ENCODE measurements around the gene CTNNBL1.
"Not testable (repeated sequence)": the region's sequence is repeated elsewhere in the genome, so short reads cannot be mapped to it uniquely, and the experiment has no call there.

Gene CTNNBL1

DNA sequence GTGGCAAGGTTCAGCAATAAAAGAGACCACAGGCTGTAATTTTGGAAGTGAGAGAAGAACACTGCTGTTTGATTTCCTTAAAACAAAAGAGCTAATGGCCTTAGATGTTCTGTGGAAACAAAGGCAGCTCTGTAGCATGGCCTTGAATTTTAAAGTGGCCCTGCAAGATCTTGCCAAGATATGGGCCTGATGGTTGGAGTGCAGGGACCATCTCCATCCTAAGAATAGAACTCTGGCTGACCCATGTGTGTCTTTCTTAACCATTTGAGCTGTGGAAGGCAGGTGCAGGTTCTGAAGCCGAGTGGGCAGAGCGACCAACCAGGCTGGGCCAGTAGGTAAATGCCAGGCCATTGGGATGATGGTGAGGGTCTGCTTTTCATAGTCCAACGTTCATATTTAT is 135.3 kb downstream of the CTNNBL1 start:
- no peak for DNase-seq

DNA sequence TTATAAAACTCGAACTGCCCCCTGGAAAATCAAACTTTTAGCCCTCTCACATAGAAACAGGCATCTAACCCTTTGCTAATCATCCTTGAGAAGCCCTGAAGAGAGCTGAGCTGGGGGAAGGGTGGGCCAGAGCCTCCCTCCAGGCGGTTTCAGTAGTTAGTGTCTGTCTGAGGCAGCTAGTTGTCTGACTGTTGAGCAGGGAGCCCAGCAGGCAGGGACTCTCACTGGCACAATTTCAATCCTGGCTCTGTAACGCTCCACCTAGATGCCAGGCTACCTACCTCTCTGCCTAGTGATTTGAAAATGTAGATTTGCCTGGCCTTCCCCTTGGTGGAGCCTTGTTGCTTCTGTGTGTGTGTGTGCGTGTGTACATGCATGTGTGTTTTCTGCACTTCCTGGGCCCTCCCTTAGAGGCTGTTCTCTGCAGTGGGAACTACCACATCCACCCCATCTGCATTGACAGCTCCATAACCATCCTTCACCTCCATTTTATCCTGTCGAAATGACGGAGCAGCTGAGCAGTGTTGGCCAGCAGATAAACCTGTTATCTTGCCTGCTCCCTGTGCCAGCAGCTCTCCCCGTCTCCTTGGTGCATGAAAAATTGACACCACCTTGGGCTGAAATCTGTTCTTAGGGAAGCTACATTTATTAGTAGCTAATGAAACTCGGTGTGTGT is 139.5 kb downstream of the CTNNBL1 start:
- no peak for DNase-seq

DNA sequence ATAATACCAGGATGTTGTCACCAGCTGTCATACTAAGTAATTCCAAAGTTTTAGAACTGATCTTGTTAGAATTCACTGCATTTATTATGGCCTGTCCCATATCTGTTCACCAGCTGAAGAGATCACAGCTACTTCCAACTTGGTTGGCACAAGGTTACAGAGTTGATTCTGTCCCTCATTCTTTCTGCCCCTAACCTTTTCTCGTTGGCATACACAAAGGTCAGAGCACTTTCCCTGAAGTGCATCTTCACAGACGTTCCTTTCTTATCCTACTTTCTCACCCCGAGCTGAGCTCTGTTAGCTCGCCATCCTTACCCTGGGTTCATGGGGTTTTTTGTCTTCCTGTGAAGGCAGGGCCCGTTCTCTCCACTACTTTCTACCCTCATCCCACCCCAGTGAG is 143.1 kb downstream of the CTNNBL1 start:
- no peak for DNase-seq

DNA sequence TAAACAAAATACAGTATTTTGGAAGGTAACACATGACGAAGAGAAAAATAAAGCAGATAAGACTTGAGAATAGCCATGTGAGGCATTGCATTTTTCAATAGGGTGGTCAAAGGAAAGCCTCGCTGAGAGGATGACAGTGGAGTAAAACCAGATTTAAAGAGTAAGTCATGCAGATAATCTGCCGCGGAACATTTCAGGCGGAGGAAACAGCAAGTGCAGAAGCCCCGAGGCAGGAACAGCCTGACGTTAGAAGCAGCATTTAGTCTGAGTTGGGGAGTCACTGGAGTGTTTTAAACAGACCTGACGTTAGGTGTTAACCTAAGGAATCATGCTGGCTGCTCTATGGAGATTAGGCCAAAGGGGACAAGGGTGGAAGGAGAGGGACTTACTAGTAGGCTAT is 144.1 kb downstream of the CTNNBL1 start:
- DNase-seq = no peak

DNA sequence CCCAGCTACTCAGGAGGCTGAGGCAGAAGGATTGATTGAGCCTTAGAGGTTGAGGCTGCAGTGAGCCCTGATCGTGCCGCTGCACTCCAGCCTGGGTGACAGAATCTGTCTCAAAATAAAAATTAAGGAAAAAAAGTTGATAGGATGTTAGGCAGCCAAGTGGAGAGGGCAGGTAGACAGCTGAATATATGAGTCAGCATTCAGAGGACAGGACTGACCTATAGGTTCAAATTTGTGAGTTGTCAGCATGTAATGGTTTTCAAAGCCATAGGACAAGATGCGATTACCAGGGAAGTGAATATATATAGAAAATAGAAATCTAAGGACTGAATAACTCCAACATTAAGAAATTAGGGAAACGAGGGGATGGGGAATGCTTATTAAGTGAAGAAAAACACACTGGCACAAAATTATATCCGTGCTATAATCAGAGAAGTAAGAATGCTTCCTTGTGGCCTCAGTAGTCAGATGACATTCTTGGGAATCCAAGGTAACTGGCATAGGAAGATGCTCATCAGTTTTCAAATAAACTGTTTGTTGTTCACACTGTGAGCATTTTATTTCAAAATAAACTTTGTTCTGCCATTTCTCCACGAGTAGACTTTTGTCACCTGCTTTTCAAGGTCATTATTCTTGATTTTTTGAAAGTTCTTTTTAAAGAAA is 145.1 kb downstream of the CTNNBL1 start:
- DNase-seq = no peak

GRCh38 chr20:37839432-37839827 is 145.6 kb downstream of the CTNNBL1 start:
- no peak for DNase-seq

DNA sequence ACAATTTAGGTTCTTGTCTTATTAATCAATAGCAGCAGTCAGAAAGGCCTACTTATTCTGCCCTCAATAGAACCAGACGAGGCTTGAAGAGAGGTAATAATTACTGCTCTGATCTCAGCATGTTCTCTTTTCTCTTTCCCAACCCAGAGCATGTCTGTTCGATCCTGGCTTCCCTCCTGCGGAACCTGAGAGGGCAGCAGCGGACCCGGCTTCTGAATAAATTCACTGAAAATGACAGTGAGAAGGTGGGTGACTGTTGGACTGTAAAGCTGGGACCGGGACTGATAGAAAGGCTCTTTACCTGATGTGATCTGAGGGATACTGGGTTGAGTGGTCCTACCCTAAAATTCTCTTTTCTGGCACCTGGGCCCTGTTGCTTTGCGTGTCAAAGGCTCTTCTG is 146.1 kb downstream of the CTNNBL1 start:
- no peak for DNase-seq

GRCh38 chr20:37841389-37841788 is 147.6 kb downstream of the CTNNBL1 start:
- no peak for DNase-seq

- DNase-seq = no peak
These were observed 148.1 kb downstream of the CTNNBL1 start for GRCh38 chr20:37841971-37842370.

- DNase-seq = no peak
These were observed 151.4 kb downstream of the CTNNBL1 start for GRCh38 chr20:37845241-37845681.

GRCh38 chr20:37845878-37846277 is 152.0 kb downstream of the CTNNBL1 start:
- DNase-seq = no peak

- no peak for DNase-seq
These were observed 152.7 kb downstream of the CTNNBL1 start for GRCh38 chr20:37846573-37846972.

- no peak for DNase-seq
These were observed 154.9 kb downstream of the CTNNBL1 start for GRCh38 chr20:37848706-37849105.

DNA sequence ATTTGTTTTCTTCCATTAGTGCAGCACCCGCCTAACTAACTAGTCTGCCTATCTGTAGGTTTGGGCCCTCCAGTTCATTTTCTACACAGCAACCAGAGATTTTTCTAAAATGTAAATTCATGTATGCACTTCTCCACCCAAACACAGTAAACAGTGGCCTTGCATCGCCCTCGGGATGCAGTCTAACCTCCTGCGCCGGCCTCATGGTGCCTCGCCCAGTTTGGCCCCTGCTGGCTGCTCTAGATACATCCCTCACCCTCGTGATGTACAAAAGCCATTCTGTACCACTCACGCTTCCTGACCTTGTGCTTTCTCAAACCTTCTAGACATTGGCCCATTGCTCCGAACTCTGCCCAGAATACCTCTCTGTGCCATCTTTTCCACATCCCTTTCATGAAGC is 155.3 kb downstream of the CTNNBL1 start:
- no peak for DNase-seq

DNA sequence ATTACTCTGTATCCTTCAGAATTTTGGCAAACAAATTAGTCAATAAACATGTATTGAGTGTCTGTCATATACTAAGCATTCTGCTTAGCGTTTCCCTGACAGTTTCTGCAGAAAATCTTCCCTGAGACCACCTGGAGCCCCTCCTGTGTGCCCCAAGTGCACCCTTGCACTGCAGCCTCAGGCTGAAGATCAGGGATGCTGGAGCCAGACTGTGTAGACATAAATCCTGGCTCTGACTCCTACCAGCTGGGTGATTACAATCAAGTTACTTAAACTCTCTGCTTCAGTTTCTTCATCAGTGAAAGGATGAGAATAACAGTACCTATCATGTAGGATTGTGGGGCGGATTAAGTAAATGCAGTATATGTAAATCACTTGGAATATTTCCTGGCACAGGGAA is 155.7 kb downstream of the CTNNBL1 start:
- no peak for DNase-seq

DNA sequence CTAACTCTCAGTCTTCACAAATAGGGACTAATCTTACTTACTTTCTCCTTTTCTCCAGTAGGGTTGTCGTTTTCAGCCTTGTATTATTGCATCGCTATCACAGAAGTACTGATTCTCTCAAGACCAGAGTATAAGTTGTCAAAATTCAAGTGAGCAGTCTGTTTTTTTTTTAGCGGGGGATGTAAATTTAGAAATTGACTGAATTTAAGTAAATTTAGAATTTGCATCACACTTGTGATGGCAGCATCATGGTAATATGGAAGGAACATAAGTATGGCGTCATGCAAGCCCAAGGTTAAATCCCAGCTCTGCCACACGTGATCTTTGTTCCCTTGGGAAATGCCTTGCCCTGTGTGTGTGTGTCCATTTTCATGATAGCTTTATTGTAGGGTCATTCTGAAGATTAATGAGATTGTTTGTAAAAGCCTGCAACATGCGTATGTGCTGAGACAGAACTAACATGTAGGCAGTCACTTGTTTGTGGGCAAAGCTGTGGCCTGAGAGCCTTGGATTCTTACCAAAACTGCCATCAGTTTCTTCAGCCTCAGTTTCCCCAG is 156.3 kb downstream of the CTNNBL1 start:
- DNase-seq = no peak

GRCh38 chr20:37850724-37851355 is 157.0 kb downstream of the CTNNBL1 start:
- no peak for DNase-seq

DNA sequence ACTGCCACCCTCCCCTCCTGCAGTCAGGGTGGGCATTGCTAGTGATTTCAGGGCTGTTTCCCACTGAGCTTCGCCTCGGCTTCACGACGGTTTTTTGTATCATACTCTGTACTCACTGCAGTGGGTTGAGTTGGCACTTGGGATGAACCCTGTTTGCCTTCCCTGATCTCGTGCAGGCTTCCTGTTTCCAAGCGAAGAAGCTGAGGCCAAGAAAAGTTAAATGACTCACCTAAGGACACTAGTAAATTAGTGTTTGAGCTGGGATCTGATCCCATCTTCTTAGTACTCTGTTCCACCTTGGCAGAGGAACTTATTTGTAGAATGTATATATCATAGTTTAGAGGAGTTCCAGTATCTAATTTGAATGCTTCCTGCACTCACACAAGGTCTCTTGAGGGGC is 158.8 kb downstream of the CTNNBL1 start:
- DNase-seq = no peak

DNA sequence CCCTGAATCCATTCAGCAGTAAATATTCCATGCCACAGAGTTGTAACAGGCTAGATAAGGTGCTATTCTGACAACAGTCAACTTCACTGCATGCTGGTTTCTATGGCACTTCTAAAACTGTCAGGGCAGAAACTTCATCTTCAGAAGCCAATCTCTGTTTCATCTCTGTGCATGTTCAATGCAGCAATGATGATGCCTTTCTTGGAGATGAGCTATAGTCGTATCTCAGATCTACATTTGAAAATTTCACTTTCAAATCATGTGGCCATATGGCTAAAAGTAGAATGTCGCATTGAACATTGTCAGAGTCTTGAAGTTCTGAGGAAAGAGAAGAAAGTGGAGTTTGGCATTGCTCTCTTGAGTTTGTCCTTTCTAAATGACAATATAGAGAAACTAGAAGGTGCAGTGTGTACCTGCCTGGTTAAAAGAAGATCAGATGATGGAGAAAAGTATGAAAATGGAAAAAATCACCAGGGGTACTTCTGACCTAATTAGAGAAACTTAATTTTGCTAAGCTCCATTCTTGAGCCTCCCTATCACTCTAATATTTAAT is 160.1 kb downstream of the CTNNBL1 start:
- DNase-seq = no peak

DNA sequence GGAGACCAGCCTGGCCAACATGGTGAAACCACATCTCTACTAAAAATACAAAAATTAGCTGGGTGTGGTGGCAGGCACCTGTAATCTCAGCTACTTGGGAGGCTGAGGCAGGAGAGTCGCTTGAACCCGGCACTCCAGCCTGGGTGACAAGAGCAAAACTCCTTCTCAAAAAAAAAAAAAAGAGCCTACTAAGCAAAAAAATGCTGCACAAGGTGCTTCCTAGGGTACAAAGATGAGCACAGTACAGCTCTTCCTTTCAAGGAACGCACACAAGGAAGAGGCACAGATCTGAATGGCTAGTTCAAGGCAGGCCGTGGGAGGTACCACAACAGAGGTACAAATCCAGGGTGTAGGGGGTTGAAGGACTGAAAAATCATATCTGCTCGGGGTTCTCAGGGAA is 162.2 kb downstream of the CTNNBL1 start:
- not testable (repeated sequence) for DNase-seq

- no peak for DNase-seq
These were observed 163.3 kb downstream of the CTNNBL1 start for GRCh38 chr20:37856932-37857660.

DNA sequence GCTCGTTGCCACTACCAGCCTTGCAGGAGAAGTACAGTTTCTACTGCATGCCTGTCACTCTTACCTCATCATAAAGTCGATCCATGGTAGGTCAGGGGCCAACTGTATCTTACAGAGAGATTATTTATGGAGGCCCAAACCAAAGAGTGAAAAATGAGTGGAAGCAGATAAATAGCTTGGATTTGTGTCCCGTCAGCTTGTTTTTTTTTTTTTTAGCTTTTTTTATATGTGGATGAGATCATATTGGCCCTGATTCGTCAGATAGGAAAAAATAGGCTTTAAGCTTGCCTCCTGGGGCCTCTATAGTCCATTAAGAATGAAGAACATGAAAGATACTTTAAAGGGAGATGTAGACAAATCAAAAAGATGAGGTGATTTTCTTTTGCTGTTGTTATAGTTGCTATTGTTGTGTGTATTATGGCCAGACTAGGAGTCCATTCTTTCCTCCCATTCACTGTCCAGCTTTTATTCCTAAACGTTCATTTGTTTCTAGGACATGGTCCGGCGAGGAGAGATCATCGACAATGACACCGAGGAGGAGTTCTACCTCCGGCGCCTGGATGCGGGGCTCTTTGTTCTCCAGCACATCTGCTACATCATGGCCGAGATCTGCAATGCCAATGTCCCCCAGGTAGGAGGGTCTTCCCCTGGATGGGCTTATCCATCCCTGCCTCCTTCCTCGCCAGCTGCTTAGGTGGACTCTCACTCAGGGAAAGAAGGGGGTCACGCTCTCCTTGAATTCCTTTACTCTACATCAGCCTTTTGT is 165.8 kb downstream of the CTNNBL1 start:
- DNase-seq = no peak

Measured in left hindlimb (tissue), 1 donor.